Measurements from ENCODE around the gene CASP2.

The CASP2 gene

GRCh38 chr7:143341842-143342241 lies 53.7 kb downstream of the CASP2 start:
- DNase-seq: no peak

- DNase-seq: no peak
Observed at GRCh38 chr7:143343596-143343995, 55.4 kb downstream of the CASP2 start.

- peak; percentile 44 for DNase-seq
Observed at GRCh38 chr7:143345428-143345900, 57.3 kb downstream of the CASP2 start.

DNA sequence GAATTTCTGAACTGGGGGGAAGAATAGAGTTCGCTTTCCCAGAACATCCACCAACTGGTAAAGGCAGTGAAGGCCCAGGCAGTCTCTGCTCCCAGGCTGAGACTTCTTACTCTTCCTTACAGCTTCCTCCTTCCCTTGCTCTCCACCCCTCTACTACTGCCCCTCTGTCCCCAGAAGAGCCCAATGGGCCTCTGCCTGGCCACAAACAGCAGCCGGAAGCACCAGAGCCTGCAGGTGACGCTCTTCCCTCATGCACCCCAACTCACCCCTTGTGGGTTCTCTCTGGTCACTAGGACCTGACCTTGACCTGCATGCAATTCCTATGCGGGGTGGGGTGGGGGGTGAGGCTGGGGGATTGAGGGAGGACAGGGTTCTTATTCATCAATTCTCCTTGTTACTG lies 57.9 kb downstream of the CASP2 start:
- no peak for DNase-seq

GRCh38 chr7:143347950-143348349 lies 59.8 kb downstream of the CASP2 start:
- no peak for DNase-seq

DNA sequence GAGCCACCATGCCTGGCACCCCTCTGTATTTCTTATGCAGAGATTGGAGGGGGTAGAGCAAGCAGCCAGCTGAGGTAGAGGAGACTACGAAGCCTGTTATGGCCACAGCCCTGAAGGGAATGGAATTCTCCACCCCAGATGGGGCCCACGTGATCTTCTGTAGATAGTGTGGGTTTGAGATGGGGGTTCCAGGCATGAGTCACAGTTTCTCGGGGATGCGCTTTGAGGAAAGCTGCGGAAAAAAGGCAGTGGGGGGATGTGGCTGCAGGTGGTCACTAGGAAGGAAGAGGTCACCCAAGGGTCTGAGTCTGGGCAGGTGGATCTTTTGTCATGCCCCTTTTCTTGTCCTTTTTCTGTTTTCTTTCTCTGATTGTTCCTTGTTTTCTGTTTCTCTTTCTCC lies 62.9 kb downstream of the CASP2 start:
- no peak for DNase-seq

GRCh38 chr7:143351574-143351973 lies 63.4 kb downstream of the CASP2 start:
- no peak for DNase-seq

DNA sequence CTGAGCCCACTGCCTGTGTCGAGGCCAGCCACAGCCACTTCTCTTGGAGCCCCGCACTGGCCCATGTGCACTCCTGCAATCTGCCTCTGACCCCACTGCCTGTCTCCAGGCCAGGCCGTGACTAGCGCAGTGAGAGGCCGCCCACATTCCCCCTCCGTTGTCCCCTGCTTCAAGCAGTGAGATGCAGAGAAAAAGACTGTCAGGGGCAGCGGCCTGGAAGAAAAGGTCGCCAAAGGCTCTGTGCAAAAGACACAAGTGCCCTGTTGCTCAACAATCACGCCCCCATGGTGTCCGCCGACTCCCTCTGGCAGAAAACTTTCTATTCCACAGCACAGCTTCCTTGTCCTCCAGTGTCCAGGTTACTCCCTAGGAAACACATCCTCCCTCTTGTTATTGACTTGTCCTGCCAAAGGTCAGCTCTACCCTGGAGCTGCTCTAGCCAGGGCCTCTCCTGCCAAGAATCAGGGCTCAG lies 64.4 kb downstream of the CASP2 start:
- DNase-seq: no peak

DNA sequence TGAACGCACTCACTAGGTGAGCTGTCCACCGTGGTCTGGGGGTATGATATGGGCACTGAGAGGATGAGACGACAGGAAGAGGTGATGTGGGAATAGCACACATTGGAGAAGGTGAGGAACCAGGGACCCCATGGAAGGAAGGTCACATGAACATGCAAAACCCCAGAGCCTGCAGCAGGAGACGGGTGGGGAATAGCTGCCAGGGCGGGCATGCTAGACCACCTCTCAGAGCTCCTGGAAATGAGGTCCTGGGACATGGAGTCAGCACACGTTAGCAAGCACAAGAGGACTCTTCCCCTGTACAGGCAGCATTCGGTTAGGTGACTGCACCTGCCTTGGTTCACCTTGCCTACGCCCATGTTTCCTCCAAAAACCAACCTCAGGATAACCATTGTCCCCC lies 66.2 kb downstream of the CASP2 start:
- DNase-seq: no peak

- no peak for DNase-seq
Observed at GRCh38 chr7:143354965-143355364, 66.8 kb downstream of the CASP2 start.

- no peak for DNase-seq
Observed at GRCh38 chr7:143355450-143356385, 67.6 kb downstream of the CASP2 start.

- no peak for DNase-seq
Observed at GRCh38 chr7:143356414-143357050, 68.4 kb downstream of the CASP2 start.

Measured in activated T-cell treated with anti-CD3 and anti-CD28 coated beads for 4 hours (primary cell).